ENCODE measurements around the gene ZFP69.

The ZFP69 gene

DNA sequence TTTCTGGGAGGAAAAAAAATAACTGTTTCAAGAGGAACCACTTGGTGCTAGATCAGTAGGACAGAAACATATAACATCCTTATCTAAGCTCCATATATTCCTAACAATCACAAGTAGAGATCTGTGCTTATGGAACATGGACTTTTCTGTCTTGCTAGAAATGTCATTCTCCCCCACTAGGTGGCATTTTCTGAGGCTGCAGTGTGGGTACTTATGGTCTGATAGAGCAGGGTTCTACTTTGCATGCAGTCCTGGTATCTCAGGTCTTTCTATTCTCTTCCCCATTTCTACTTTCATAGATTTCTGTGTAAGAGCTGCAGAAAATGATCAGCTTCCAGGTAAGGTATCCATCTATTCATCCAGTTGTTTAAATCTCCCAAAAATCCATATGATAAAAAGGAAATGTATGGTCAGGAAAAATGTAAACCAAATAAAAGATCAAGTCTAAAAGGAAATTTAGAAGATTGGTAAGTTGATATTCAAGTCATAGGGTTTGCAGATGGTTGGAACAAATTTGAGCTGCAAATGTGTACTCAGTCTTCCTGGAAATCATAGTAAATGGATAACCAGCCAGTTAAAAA, 55.8 kb downstream of the ZFP69 start:
- Histone ChIP-seq H3K9ac (ENCODE audit: low read length) (peak overlapping the region; percentile 74), H3K9me2 (replicated peaks; ENCODE audit: insufficient read depth, low read length) (no peaks in the 10 kb centered on the region), H2AFZ (ENCODE audit: low read depth, low read length, severe bottlenecking) (no peak overlapping the region), H3K27me3 (ENCODE audit: low read length) (no peaks in the 10 kb centered on the region), H3F3A (ENCODE audit: insufficient read depth) (no peaks in the 10 kb centered on the region; the same call in 1 of the 2 replicates), H3K36me3 (ENCODE audit: low read length) (peaks cover 6% of the 10 kb centered on the region; the same call in 1 of the 2 replicates), H3K4me3 (ENCODE audit: insufficient read depth, low read length, poor library complexity, severe bottlenecking) (peak overlapping the region; percentile 80), H3K79me2 (ENCODE audit: insufficient read depth, low read length) (peaks cover 5% of the 10 kb centered on the region; the same call in 1 of the 2 replicates), H3K9me3 (ENCODE audit: insufficient read depth, low read length) (no peaks in the 10 kb centered on the region), H4K20me1 (ENCODE audit: low read depth, low read length) (no peaks in the 10 kb centered on the region), H3K27ac (ENCODE audit: low read depth, low read length) (peak overlapping the region; percentile 49; the same call in 1 of the 2 replicates), H3K4me2 (ENCODE audit: low read depth, low read length, poor library complexity, severe bottlenecking) (peak overlapping the region; percentile 99)
- TF ChIP-seq EZH2phosphoT487 (conservative IDR thresholded peaks at IDR 0.05; ENCODE audit: low read length) (no peak), CTCF (IDR thresholded peaks at IDR 0.05; ENCODE audit: insufficient read depth, low read length, poor library complexity, severe bottlenecking) (peak; percentile 71)

DNA sequence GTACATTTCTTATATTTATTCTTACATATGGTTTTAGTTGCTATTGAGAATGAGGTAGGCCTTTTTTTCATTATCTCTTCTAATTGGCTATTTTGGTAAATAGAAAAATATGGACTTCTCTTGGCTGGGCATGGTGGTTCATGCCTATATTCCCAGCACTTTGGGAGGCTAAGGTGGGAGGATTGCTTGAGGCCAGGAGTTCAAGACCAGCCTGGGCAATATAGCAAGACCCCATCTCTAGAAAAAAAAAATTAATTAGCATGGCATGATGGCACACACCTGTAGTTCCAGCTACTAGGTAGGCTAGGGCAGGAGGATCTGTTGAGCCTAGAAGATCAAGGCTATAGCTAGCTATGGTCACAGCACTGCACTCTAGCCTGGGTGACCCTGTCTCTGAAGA, 57.5 kb downstream of the ZFP69 start:
- H3K79me2 ChIP-seq (ENCODE audit: insufficient read depth, low read length), result peaks cover 5% of the 10 kb centered on the region; the same call in 1 of the 2 replicates
- H3K36me3 ChIP-seq (ENCODE audit: low read length), result peaks cover 6% of the 10 kb centered on the region; the same call in 1 of the 2 replicates
- TF ChIP-seq EZH2phosphoT487 (conservative IDR thresholded peaks at IDR 0.05; ENCODE audit: low read length) (no peak), CTCF (IDR thresholded peaks at IDR 0.05; ENCODE audit: insufficient read depth, low read length, poor library complexity, severe bottlenecking) (no peak)
- no peaks in the 10 kb centered on the region for H3K9me2 ChIP-seq (replicated peaks; ENCODE audit: insufficient read depth, low read length)
- no peak overlapping the region for H3K4me2 ChIP-seq (ENCODE audit: low read depth, low read length, poor library complexity, severe bottlenecking)
- H3K4me3 ChIP-seq (ENCODE audit: insufficient read depth, low read length, poor library complexity, severe bottlenecking), result no peak overlapping the region
- H3K9me3 ChIP-seq (ENCODE audit: insufficient read depth, low read length), result no peaks in the 10 kb centered on the region
- no peak overlapping the region for H3K27ac ChIP-seq (ENCODE audit: low read depth, low read length)
- no peaks in the 10 kb centered on the region for H3K27me3 ChIP-seq (ENCODE audit: low read length)
- H4K20me1 ChIP-seq (ENCODE audit: low read depth, low read length), result no peaks in the 10 kb centered on the region
- no peak overlapping the region for H2AFZ ChIP-seq (ENCODE audit: low read depth, low read length, severe bottlenecking)
- no peak overlapping the region for H3K9ac ChIP-seq (ENCODE audit: low read length)
- no peaks in the 10 kb centered on the region; the same call in 1 of the 2 replicates for H3F3A ChIP-seq (ENCODE audit: insufficient read depth)

GRCh38 chr1:40535732-40536131, 58.6 kb downstream of the ZFP69 start:
- Histone ChIP-seq H3K79me2 (ENCODE audit: insufficient read depth, low read length) (peaks cover 5% of the 10 kb centered on the region; the same call in 1 of the 2 replicates), H3K9ac (ENCODE audit: low read length) (no peak overlapping the region), H3K36me3 (ENCODE audit: low read length) (peaks cover 6% of the 10 kb centered on the region; the same call in 1 of the 2 replicates), H2AFZ (ENCODE audit: low read depth, low read length, severe bottlenecking) (no peak overlapping the region), H3K9me3 (ENCODE audit: insufficient read depth, low read length) (no peaks in the 10 kb centered on the region), H4K20me1 (ENCODE audit: low read depth, low read length) (no peaks in the 10 kb centered on the region), H3K27ac (ENCODE audit: low read depth, low read length) (no peak overlapping the region), H3K27me3 (ENCODE audit: low read length) (no peaks in the 10 kb centered on the region), H3K4me3 (ENCODE audit: insufficient read depth, low read length, poor library complexity, severe bottlenecking) (no peak overlapping the region), H3F3A (ENCODE audit: insufficient read depth) (no peaks in the 10 kb centered on the region; the same call in 1 of the 2 replicates), H3K9me2 (replicated peaks; ENCODE audit: insufficient read depth, low read length) (no peaks in the 10 kb centered on the region), H3K4me2 (ENCODE audit: low read depth, low read length, poor library complexity, severe bottlenecking) (no peak overlapping the region)
- TF ChIP-seq EZH2phosphoT487 (conservative IDR thresholded peaks at IDR 0.05; ENCODE audit: low read length) (no peak), CTCF (IDR thresholded peaks at IDR 0.05; ENCODE audit: insufficient read depth, low read length, poor library complexity, severe bottlenecking) (no peak)

Data from SU-DHL-6 (cell line).